Cerebellar cortex (tissue), 1 donor: Measurements from ENCODE around the gene SMYD3.
A peak's percentile ranks its signal among the peaks of the same experiment; 100 is the strongest.
"Not testable (repeated sequence)": the region's sequence is repeated elsewhere in the genome, so short reads cannot be mapped to it uniquely, and the experiment has no call there.

ENCODE experiments used
- DNase-seq: peaks from one replicate; pipeline ENCODE4 v3.0.0-alpha.2; 2015; ENCODE audit warnings: low spot score

The SMYD3 gene

GRCh38 chr1:246355411-246356230 is 151.5 kb downstream of the SMYD3 start:
- no peak for DNase-seq

- peak; percentile 34 for DNase-seq
Observed at GRCh38 chr1:246351721-246352120, 155.4 kb downstream of the SMYD3 start.

DNA sequence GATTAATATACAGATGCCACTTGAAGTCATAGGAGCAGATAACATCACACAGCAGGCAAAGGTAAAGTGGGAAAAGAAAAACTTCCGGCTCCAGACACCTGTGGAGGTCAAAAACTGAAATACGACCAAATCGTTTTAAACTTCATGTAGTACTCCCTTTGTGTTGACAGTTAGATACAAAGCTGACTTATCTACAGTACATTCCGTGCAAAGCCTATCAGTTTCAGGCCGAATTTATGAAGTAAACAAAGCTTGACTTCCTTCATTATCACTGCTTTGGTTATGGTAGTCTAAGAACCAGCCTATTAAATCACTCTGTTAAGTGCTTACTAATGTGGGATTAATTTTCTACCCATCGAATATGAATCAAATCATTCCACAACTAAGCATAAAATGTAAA is 156.3 kb downstream of the SMYD3 start:
- no peak for DNase-seq

DNA sequence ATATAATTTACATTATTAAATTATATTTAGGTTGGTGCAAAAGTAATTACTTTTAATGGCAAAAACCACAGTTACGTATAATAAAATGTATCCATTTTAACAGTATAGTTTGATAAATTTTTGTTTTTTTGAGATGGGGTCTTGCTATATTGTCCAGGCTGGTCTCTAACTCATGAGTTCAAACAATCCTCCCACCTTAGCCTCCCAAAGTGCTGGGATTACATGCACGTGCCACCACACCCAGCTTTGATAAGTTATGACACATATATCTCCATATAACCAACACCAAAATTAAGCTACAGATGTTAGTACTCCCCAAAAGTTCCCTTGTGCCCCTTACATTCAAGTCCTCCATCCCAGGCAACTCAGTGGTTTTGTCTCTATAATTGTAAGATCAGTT is 163.1 kb downstream of the SMYD3 start:
- no peak for DNase-seq

GRCh38 chr1:246343251-246343650 is 163.8 kb downstream of the SMYD3 start:
- no peak for DNase-seq

DNA sequence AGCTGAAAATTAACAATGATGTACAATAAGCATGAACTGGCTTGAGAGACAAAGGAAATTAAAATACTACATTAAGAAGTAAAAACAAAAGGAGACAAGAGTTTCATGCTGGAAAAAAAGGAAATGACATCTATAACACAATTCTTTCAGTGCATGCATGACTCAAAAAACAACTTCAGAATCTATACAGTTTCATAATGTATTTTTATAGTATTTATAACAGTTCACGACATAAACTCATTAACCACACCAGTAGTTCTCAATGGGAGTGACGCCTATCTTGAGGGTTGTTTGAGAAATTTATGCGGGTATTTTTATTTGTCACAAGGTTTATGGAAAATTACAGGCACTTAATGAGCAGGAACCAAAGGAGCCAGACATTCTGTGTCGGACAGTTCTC is 168.5 kb downstream of the SMYD3 start:
- DNase-seq: no peak

DNA sequence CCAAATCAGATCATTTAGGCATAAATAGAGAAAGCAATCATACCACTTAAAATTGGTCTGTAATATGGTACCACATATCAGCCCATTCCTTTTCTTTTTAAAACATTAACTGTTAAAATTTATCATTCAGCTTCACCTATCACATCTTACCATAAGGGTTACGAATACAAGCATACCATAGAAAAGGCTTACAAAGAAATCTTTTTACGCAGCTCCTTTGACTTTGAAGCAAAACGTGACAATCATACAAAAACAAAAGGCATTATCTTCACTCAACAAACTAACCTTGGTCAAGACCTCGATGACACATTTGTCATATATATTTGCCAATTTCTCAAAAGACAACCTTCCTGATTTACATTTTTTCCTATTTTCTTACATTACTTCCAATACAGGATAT is 169.0 kb downstream of the SMYD3 start:
- DNase-seq: no peak

- no peak for DNase-seq
Observed at GRCh38 chr1:246335151-246335550, 171.9 kb downstream of the SMYD3 start.

- DNase-seq: no peak
Observed at GRCh38 chr1:246333855-246334254, 173.2 kb downstream of the SMYD3 start.

- no peak for DNase-seq
Observed at GRCh38 chr1:246332078-246332477, 175.0 kb downstream of the SMYD3 start.

GRCh38 chr1:246329900-246330299 is 177.2 kb downstream of the SMYD3 start:
- no peak for DNase-seq

DNA sequence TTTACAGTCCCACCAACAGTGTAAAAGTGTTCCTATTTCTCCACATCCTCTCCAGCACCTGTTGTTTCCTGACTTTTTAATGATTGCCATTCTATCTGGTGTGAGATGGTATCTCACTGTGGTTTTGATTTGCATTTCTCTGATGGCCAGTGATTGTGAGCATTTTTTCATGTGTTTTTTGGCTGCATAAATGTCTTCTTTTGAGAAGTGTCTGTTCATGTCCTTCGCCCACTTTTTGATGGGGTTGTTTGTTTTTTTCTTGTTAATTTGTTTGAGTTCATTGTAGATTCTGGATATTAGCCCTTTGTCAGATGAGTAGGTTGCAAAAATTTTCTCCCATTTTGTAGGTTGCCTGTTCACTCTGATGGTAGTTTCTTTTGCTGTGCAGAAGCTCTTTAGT is 177.8 kb downstream of the SMYD3 start:
- not testable (repeated sequence) for DNase-seq

- DNase-seq: no peak
Observed at GRCh38 chr1:246324711-246325110, 182.4 kb downstream of the SMYD3 start.

DNA sequence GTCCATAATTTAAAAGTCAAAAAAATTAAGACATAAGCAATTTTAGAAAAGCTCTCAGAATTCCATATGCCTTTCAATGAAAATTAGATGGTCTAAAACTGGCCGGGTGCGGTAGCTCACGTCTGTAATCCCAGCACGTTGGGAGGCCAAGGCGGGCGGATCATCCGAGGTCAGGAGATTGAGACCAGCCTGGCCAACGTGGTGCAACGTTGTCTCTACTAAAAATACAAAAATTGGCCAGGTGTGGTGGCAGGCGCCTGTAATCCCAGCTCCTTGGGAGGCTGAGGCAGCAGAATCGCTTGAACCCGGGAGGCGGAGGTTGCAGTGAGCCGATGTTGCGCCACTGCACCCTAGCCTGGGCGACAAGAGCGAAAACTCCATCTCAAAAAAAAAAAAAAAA is 183.0 kb downstream of the SMYD3 start:
- DNase-seq: not testable (repeated sequence)

GRCh38 chr1:246320286-246320685 is 186.8 kb downstream of the SMYD3 start:
- no peak for DNase-seq

DNA sequence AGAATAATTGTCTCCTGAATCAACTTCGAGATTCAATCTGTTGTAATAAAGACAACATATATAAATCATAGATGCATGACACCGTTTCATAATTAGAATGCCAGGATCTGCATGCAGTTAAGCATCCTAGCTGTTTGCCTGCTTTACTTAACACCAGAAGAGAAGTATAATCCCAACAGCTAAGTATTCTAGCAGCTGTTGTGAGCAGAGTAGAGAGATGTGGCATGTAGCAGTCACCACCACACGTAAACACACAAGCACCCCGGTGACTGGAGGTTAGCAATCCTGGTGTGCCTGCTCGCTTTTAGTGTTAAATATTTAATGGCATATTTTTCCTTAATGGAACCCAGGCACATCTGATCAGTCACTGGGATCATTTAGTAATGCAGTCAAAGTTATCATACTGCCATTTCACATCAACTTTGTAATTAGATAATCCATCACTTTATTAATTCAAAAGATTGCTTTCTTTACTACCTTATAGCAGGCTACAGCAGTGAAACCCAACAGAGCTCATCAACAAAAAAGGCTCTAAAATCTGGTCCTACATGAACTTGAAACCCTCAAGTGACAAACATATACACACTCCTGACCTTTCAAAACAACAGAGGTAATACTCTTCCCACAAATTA is 187.9 kb downstream of the SMYD3 start:
- no peak for DNase-seq

GRCh38 chr1:246318622-246319021 is 188.5 kb downstream of the SMYD3 start:
- no peak for DNase-seq

DNA sequence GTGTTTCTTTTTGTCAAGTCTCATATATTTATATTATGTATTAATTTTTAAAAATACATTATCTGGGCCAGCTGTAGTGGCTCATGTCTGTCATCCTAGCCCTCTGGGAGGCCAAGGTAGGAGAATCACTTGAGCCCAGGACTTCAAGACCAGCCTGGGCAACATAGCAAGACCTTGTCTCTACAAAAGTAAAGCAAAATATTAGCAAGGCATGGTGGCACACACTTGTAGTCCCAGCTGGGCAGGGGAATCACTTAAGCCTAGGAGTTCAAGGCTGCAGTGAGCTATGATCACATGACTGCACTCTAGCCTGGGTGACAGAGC is 189.1 kb downstream of the SMYD3 start:
- no peak for DNase-seq

- no peak for DNase-seq
Observed at GRCh38 chr1:246317332-246318035, 189.6 kb downstream of the SMYD3 start.

DNA sequence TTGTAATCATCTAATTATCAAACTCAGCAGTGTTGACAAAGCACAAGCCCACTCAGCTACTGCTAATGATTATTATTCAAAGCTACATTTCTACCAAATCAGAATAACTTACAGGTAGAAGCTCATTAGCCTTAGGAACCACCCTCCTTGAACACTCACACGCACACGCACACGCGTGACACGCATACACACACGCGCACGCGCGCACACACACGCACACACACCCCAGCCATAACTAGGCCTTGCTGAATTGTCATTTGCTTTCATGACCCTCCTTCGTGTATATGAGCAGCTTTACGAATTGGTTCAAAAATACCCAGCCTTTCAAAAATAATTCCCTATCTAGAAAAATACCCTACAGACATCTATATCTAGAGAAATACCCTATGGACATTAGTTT is 195.6 kb downstream of the SMYD3 start:
- DNase-seq: no peak

DNA sequence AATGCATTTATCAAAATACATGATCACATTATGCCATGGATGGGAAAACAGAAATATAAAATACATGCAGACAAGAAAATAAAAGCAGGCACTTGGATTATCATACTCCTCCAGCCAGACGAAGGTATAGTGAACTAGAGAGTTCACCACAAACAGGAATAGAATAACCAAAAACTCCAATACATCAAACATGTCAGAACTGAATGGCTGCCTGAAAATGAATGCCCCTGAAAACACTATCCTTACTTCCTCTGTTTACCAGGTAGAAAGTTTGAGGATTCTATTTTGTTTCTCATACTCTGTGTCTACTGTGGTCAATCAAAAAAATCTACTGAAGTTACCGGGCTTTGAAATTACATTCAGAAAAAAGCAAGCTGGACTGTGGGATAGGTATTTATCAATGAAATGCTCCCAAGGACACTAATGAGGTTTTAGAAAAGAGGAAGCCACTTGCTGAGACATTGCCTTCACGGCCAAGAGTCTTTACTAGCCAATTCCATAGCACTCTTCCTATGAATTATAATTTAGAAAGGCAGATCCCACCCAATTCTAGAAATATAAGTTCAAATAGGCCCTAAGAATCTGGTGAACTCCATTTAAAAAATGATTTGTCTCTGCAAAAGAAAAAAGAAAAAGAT is 197.7 kb downstream of the SMYD3 start:
- no peak for DNase-seq

GRCh38 chr1:246308533-246309075 is 198.5 kb downstream of the SMYD3 start:
- DNase-seq: no peak
